GM12865 (cell line): ENCODE results near the gene SYNE1.

Experiments used
- DNase-seq: peaks from one replicate; pipeline ENCODE4 v3.0.0; 2010; ENCODE audit warnings: low read depth
- H3K4me3 ChIP-seq: 2 replicates; pipeline ENCODE4 v1.5.1; 2011; ENCODE audit warnings: mild to moderate bottlenecking, low read depth, low read length, control low read depth
- CTCF ChIP-seq: IDR thresholded peaks from 2 replicates; pipeline ENCODE4 v1.5.1; 2011; ENCODE audit warnings: low read length, control low read depth, low read depth, inconsistent platforms; ENCODE audit not compliant: insufficient read depth; ENCODE audit errors: missing control alignments

SYNE1 gene

GRCh38 chr6:152298848-152299735 lies 338.1 kb downstream of the SYNE1 start:
- peak; percentile 32 for DNase-seq
- H3K4me3 ChIP-seq, result peak overlapping the region; percentile 37
- TF ChIP-seq CTCF, result no peak

GRCh38 chr6:152298055-152298647 lies 339.0 kb downstream of the SYNE1 start:
- no peak for TF ChIP-seq CTCF
- peak overlapping the region; percentile 37 for H3K4me3 ChIP-seq
- DNase-seq, result peak; percentile 54

- no peak for DNase-seq
- TF ChIP-seq CTCF, result no peak
- H3K4me3 ChIP-seq, result no peak overlapping the region
These were observed 340.4 kb downstream of the SYNE1 start for GRCh38 chr6:152296648-152297376.

- TF ChIP-seq CTCF, result no peak
- DNase-seq, result no peak
These were observed 341.2 kb downstream of the SYNE1 start for GRCh38 chr6:152295920-152296319.

GRCh38 chr6:152295346-152295745 lies 341.8 kb downstream of the SYNE1 start:
- DNase-seq, result no peak
- no peak overlapping the region for H3K4me3 ChIP-seq
- TF ChIP-seq CTCF, result no peak

More at GRCh38 chr6:152295920-152296319, 341.2 kb downstream of the SYNE1 start:
- no peak overlapping the region for H3K4me3 ChIP-seq

- H3K4me3 ChIP-seq, result no peak overlapping the region
- no peak for TF ChIP-seq CTCF
- no peak for DNase-seq
These were observed 343.8 kb downstream of the SYNE1 start for GRCh38 chr6:152293404-152293803.
